CD8-positive, alpha-beta memory T cell (primary cell): ENCODE data around the gene ABHD11. TPM values are rescaled to one million over a fixed set of nuclear protein-coding genes. Genes with fewer than 3 reads are reported as not detected.
"Not testable (repeated sequence)": the region's sequence is repeated elsewhere in the genome, so short reads cannot be mapped to it uniquely, and the experiment has no call there.

Experiments used
- CTCF ChIA-PET: fragments of 350-600 bp; sonication (Branson Sonifier 250); formaldehyde crosslinking; loops from one replicate; lab custom pipeline; 2021; ENCODE audit warnings: antibody characterized with exemption; lab: Charles Lee
- POLR2A ChIA-PET: fragments of 350-600 bp; sonication (Branson Sonifier 250); formaldehyde crosslinking; loops from one replicate; lab custom pipeline; 2021; ENCODE audit warnings: antibody characterized with exemption; lab: Charles Lee
- DNase-seq, 5 donors: peaks; one replicate each; pipeline versions ENCODE4 v3.0.0 to v3.0.0-alpha.2; 2020 to 2022; ENCODE audit warnings: mixed read lengths in 1 of 5
- H3K27ac ChIP-seq: one replicate; pipeline ENCODE4 v1.7.0; 2013; ENCODE audit warnings: low read depth, mild to moderate bottlenecking, low read length, moderate library complexity
- H3K27me3 ChIP-seq: 2 replicates; pipeline ENCODE4 v1.7.0; 2013; ENCODE audit warnings: low read length, mild to moderate bottlenecking; ENCODE audit not compliant: insufficient read depth, poor library complexity, severe bottlenecking
- H3K36me3 ChIP-seq: 2 replicates; pipeline ENCODE4 v1.7.0; 2013; ENCODE audit warnings: mild to moderate bottlenecking, low read length, moderate library complexity; ENCODE audit not compliant: insufficient read depth
- H3K4me1 ChIP-seq: 2 replicates; pipeline ENCODE4 v1.7.0; 2013; ENCODE audit warnings: mild to moderate bottlenecking, low read length, moderate library complexity; ENCODE audit not compliant: insufficient read depth
- H3K4me3 ChIP-seq: 2 replicates; pipeline ENCODE4 v1.7.0; 2013; ENCODE audit warnings: mild to moderate bottlenecking, low read length
- H3K9me3 ChIP-seq: 2 replicates; pipeline ENCODE4 v1.7.0; 2013; ENCODE audit warnings: mild to moderate bottlenecking, low read length
- H3K27ac Mint-ChIP-seq, 8 donors: one replicate each; pipeline ENCODE4 v1.8.0; 2020 to 2021; ENCODE audit warnings: mixed read lengths in 8 of 8, mild to moderate bottlenecking in 6 of 8, inconsistent platforms in 3 of 8, moderate library complexity in 3 of 8
- H3K27me3 Mint-ChIP-seq, 2 donors: one replicate each; pipeline ENCODE4 v1.8.0; 2020 to 2021; ENCODE audit warnings: mixed read lengths in 2 of 2, mild to moderate bottlenecking in 1 of 2, moderate library complexity in 1 of 2
- H3K36me3 Mint-ChIP-seq, 3 donors: one replicate each; pipeline ENCODE4 v1.8.0; 2020 to 2021; ENCODE audit warnings: mixed read lengths in 3 of 3, inconsistent platforms in 1 of 3, mild to moderate bottlenecking in 1 of 3
- H3K4me1 Mint-ChIP-seq, 3 donors: one replicate each; pipeline ENCODE4 v1.8.0; 2020 to 2021; ENCODE audit warnings: mixed read lengths in 3 of 3, inconsistent platforms in 1 of 3, mild to moderate bottlenecking in 1 of 3
- H3K4me3 Mint-ChIP-seq, 7 donors: one replicate each; pipeline ENCODE4 v1.8.0; 2020 to 2021; ENCODE audit warnings: mixed read lengths in 7 of 7, mild to moderate bottlenecking in 6 of 7, moderate library complexity in 4 of 7, inconsistent platforms in 2 of 7
- H3K9me3 Mint-ChIP-seq, 5 donors: one replicate each; pipeline ENCODE4 v1.8.0; 2020 to 2022; ENCODE audit warnings: mixed read lengths in 5 of 5, mild to moderate bottlenecking in 3 of 5, moderate library complexity in 2 of 5, inconsistent platforms in 1 of 5
- polyA plus RNA-seq: library from polyadenylated mRNA; unstranded; fragments of 300-500 nt; fragmentation: Illumina TruSeq; gene quantifications from one replicate; pipeline ENCODE4 v1.2.3, GENCODE V29; 2021
- total RNA-seq, 2 experiments: library from RNA; stranded (reverse); gene quantifications; one replicate each; pipeline ENCODE4 v1.2.3, GENCODE V29; 2021

Gene ABHD11
- total and polyA plus RNA-seq, 3 experiments from 2014 or later = 13.1 to 26.5 (median 23.2) TPM

GRCh38 chr7:73721377-73721817, 17.2 kb downstream of the ABHD11 start:
- H3K4me1 Mint-ChIP-seq = peaks cover 15 to 28% (median 17%) of the 10 kb centered on the region in 3 donors
- no peak overlapping the region for H3K4me3 ChIP-seq
- H3K36me3 Mint-ChIP-seq = no peaks in the 10 kb centered on the region
- H3K4me3 Mint-ChIP-seq = peak overlapping the region in 6 of 7 donors; percentile 17 to 83 (median 80)
- DNase-seq = no peak
- ChIA-PET CTCF (interaction anchor here (8.4 kb wide), 1 partner anchor 114 kb away, joined by 81 read pairs; no protein-coding TSS in a partner anchor), POLR2A (interaction anchor here (1.1 kb wide), 1 partner anchor 17 kb away, joined by 3 read pairs; the partner anchor contains the start of gene ABHD11)
- H3K27ac Mint-ChIP-seq = peak overlapping the region in 1 of 8 donors; percentile 63
- H3K27me3 Mint-ChIP-seq = peaks cover 0 to 3% of the 10 kb centered on the region in 2 donors
- H3K4me1 ChIP-seq = peaks cover 18% of the 10 kb centered on the region
- no peak overlapping the region for H3K27ac ChIP-seq
- peaks cover 0 to 2% (median 0%) of the 10 kb centered on the region in 5 donors for H3K9me3 Mint-ChIP-seq
- no peaks in the 10 kb centered on the region for H3K27me3 ChIP-seq
- H3K9me3 ChIP-seq = no peaks in the 10 kb centered on the region
- H3K36me3 ChIP-seq = no peaks in the 10 kb centered on the region

- POLR2A ChIA-PET, H3K36me3 Mint-ChIP-seq, H3K27ac ChIP-seq, DNase-seq, H3K36me3 ChIP-seq, H3K4me3 ChIP-seq, H3K27me3 Mint-ChIP-seq, H3K9me3 ChIP-seq, H3K27me3 ChIP-seq, H3K9me3 Mint-ChIP-seq: not testable (repeated sequence)
- Mint-ChIP-seq H3K4me3 (peak overlapping the region; percentile 64 to 89 (median 83)), H3K4me1 (peaks cover 15 to 30% (median 18%) of the 10 kb centered on the region in 3 donors), H3K27ac (peak overlapping the region in 2 of 8 donors; percentile 53 to 85)
- CTCF ChIA-PET = interaction anchor here (1.1 to 8.4 kb wide), 2 partner anchors 14 to 113 kb away, joined by 4 to 81 read pairs; no protein-coding TSS in a partner anchor
- peaks cover 18% of the 10 kb centered on the region for H3K4me1 ChIP-seq
Observed at GRCh38 chr7:73720443-73720842, 18.2 kb downstream of the ABHD11 start.

DNA sequence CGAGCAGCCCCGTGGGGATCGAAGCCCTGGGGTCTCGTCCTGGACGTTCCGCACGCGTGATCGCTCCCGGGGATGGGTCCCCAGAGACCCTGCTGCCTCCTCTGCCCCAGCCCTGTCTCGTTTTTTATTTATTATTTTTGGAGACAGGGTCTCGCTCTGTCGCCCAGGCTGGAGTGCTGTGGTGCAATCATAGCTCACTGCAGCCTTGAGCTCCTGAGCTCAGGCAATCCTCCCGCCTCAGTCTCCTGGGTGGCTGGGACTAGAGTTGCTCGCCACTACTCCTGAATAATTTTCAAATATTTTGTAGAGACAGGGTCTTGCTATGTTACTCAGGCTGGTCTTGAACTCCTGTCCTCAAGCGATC, 18.8 kb downstream of the ABHD11 start:
- no peaks in the 10 kb centered on the region for H3K9me3 ChIP-seq
- Mint-ChIP-seq H3K4me3 (peak overlapping the region; percentile 64 to 89 (median 83)), H3K36me3 (no peaks in the 10 kb centered on the region), H3K9me3 (peaks cover 0 to 2% (median 0%) of the 10 kb centered on the region in 5 donors), H3K4me1 (peaks cover 15 to 30% (median 18%) of the 10 kb centered on the region in 3 donors), H3K27me3 (peaks cover 0 to 3% of the 10 kb centered on the region in 2 donors), H3K27ac (peak overlapping the region in 2 of 8 donors; percentile 64 to 85)
- ChIA-PET CTCF (interaction anchor here (0.6 to 8.4 kb wide), 4 partner anchors 9 to 113 kb away, joined by 3 to 81 read pairs (median 4); no protein-coding TSS in a partner anchor), POLR2A (interaction anchor here (1.1 kb wide), 1 partner anchor 163 kb away, joined by 3 read pairs; no protein-coding TSS in a partner anchor)
- no peak overlapping the region for H3K4me3 ChIP-seq
- no peaks in the 10 kb centered on the region for H3K27me3 ChIP-seq
- H3K27ac ChIP-seq = no peak overlapping the region
- H3K4me1 ChIP-seq = peaks cover 18% of the 10 kb centered on the region
- DNase-seq = no peak
- H3K36me3 ChIP-seq = no peaks in the 10 kb centered on the region

DNA sequence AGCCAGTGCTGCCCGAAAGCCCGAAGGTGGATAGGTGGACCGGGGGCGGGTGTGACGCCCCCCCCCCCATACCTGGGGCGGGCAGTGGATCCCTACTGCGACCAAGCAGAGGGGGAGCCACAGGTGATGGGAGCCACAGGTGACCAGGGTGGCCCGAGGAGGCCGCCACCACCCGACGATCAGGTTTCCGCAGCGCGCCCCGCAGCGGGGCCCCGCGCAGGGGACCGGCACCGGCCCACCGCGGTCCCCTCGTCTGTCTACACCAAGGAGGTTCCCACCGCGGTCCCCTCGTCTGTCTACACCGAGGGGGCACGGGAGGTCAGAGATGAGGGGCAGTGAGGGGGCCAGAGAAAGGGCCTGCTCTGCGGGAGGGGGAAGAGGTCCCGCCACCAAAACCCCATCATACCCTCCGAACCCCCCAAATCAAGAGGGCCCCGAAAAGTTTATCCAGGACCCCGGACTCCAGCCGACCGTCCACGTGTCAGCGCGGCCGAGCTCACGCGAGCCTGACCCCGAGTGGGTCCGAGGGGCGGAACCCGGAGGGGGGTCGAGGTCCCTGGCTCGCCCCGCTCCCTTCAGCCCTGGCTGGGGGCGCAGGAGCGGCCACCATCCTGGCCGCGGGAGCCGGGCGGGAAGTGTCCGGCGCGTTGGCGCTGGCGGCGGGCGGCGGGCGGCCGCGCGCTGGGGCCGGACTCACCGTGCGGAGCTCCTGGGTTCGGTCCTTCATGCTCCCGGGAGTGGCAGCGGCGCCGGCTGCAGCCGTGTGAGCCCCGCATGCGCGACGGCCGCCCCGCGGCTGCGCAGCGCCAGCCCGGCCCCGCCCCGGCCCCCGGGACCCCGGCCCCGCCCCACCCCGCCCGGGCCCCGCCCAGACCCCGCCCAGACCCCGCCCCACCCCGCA, 19.4 kb downstream of the ABHD11 start, which contains the start of gene STX1A:
Gene STX1A (minus strand): TSS at position 765 of the 901 bp plus-strand sequence. CDS start 38 bp downstream, at position 727.
- H3K9me3 ChIP-seq = no peaks in the 10 kb centered on the region
- peaks cover 0 to 3% of the 10 kb centered on the region in 2 donors for H3K27me3 Mint-ChIP-seq
- peak within 1 kb of the TSS in 5 of 8 donors; percentile 43 to 97 (median 54) for H3K27ac Mint-ChIP-seq
- CTCF ChIA-PET = interaction anchor here (0.6 to 8.4 kb wide), 4 partner anchors 9 to 112 kb away, joined by 3 to 81 read pairs (median 4); no protein-coding TSS in a partner anchor
- POLR2A ChIA-PET = interaction anchor here (1.1 kb wide), 1 partner anchor 163 kb away, joined by 3 read pairs; no protein-coding TSS in a partner anchor
- no peaks in the 10 kb centered on the region for H3K36me3 Mint-ChIP-seq
- H3K4me3 Mint-ChIP-seq = peak within 1 kb of the TSS; percentile 80 to 92 (median 85)
- no peaks in the 10 kb centered on the region for H3K27me3 ChIP-seq
- peaks cover 15 to 30% (median 18%) of the 10 kb centered on the region in 3 donors for H3K4me1 Mint-ChIP-seq
- H3K4me3 ChIP-seq = peak within 1 kb of the TSS; percentile 66
- peak within 1 kb of the TSS; percentile 31 for H3K27ac ChIP-seq
- H3K9me3 Mint-ChIP-seq = peaks cover 0 to 2% (median 0%) of the 10 kb centered on the region in 5 donors
- H3K36me3 ChIP-seq = no peaks in the 10 kb centered on the region
- H3K4me1 ChIP-seq = peaks cover 18% of the 10 kb centered on the region
- peak; percentile 64 to 75 (median 70) for DNase-seq

- H3K4me1 Mint-ChIP-seq = peaks cover 15 to 30% (median 18%) of the 10 kb centered on the region in 3 donors
- peaks cover 0 to 3% of the 10 kb centered on the region in 2 donors for H3K27me3 Mint-ChIP-seq
- Histone ChIP-seq H3K27ac (peak overlapping the region; percentile 31), H3K4me3 (peak overlapping the region; percentile 66), H3K4me1 (peaks cover 18% of the 10 kb centered on the region), H3K27me3 (no peaks in the 10 kb centered on the region), H3K9me3 (no peaks in the 10 kb centered on the region), H3K36me3 (no peaks in the 10 kb centered on the region)
- CTCF ChIA-PET = interaction anchor here (1.0 to 4.1 kb wide), 3 partner anchors 19 to 112 kb away, joined by 3 to 14 read pairs (median 3); no protein-coding TSS in a partner anchor
- H3K27ac Mint-ChIP-seq = peak overlapping the region in 7 of 8 donors; percentile 30 to 97 (median 84)
- H3K4me3 Mint-ChIP-seq = peak overlapping the region; percentile 80 to 92 (median 85)
- peaks cover 0 to 2% (median 0%) of the 10 kb centered on the region in 5 donors for H3K9me3 Mint-ChIP-seq
- POLR2A ChIA-PET = no interaction called here
- no peak for DNase-seq
- no peaks in the 10 kb centered on the region for H3K36me3 Mint-ChIP-seq
Observed at GRCh38 chr7:73718438-73718881, 20.1 kb downstream of the ABHD11 start.

DNA sequence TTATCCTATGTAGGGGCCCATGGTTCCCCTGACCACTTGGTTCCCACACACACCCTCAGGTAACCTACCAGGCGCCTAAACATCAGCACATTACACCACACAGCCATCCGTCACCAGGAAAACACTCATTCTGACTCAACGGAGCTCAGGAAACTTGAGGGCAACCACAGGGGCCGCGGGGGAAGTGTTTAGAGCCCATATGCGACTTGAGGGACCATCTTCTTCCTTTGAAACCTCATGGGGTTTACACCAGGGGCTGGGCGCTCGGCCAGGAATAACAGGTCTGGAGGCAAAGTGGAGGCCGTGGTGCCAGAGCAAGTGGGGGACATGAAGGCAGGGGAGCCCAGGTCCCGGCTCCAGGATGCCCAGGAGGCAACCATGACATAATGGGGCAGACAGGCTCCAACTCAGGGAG, 20.6 kb downstream of the ABHD11 start:
- peak overlapping the region; percentile 31 for H3K27ac ChIP-seq
- no peaks in the 10 kb centered on the region for H3K36me3 Mint-ChIP-seq
- POLR2A ChIA-PET = interaction anchor here (0.6 to 0.8 kb wide), 3 partner anchors 20 to 140 kb away, joined by 4 read pairs; partner anchors contain the start of gene TBL2

More for the DNA sequence above, 20.6 kb downstream of the ABHD11 start:
- Histone ChIP-seq H3K27me3 (no peaks in the 10 kb centered on the region), H3K9me3 (no peaks in the 10 kb centered on the region), H3K4me3 (peak overlapping the region; percentile 66), H3K36me3 (no peaks in the 10 kb centered on the region), H3K4me1 (peaks cover 18% of the 10 kb centered on the region)
- DNase-seq = peak; percentile 65 to 87 (median 68)
- peak overlapping the region; percentile 30 to 97 (median 83) for H3K27ac Mint-ChIP-seq
- peak overlapping the region; percentile 80 to 92 (median 85) for H3K4me3 Mint-ChIP-seq
- CTCF ChIA-PET = interaction anchor here (1.0 to 4.1 kb wide), 3 partner anchors 18 to 112 kb away, joined by 3 to 14 read pairs (median 3); no protein-coding TSS in a partner anchor
- peaks cover 0 to 2% (median 0%) of the 10 kb centered on the region in 5 donors for H3K9me3 Mint-ChIP-seq
- peaks cover 15 to 30% (median 18%) of the 10 kb centered on the region in 3 donors for H3K4me1 Mint-ChIP-seq
- H3K27me3 Mint-ChIP-seq = peaks cover 0 to 3% of the 10 kb centered on the region in 2 donors
